Suprapubic skin (tissue), 4 donors: ENCODE data around the gene SPOCD1.

Experiments
- EP300 ChIP-seq: sonication (generic); formaldehyde crosslinking; IDR thresholded peaks from one replicate; pipeline ENCODE4 v1.6.1; 2017; ENCODE audit warnings: antibody characterized with exemption
- POLR2A ChIP-seq, 2 donors: fragments of 450-650 bp; IDR thresholded peaks; one replicate each; pipeline ENCODE4 v1.6.1; 2017; ENCODE audit warnings: antibody characterized with exemption in 2 of 2, mild to moderate bottlenecking in 2 of 2, moderate library complexity in 2 of 2
- POLR2AphosphoS5 ChIP-seq, 3 donors: sonication (generic); formaldehyde crosslinking; IDR thresholded peaks; one replicate each; pipeline ENCODE4 v1.6.1; 2017; ENCODE audit warnings: antibody characterized with exemption in 3 of 3
- TF ChIP-seq, protein P1 (sequence below), 2 donors: fragments of 200-600 bp in 1 of 2; fragments of 450-650 bp in 1 of 2; sonication (generic) in 1 of 2; IDR thresholded peaks; one replicate each; pipeline ENCODE4 v1.5.1; 2016 to 2019; ENCODE audit warnings: antibody characterized with exemption in 2 of 2, mild to moderate bottlenecking in 1 of 2, moderate library complexity in 1 of 2

DNA sequence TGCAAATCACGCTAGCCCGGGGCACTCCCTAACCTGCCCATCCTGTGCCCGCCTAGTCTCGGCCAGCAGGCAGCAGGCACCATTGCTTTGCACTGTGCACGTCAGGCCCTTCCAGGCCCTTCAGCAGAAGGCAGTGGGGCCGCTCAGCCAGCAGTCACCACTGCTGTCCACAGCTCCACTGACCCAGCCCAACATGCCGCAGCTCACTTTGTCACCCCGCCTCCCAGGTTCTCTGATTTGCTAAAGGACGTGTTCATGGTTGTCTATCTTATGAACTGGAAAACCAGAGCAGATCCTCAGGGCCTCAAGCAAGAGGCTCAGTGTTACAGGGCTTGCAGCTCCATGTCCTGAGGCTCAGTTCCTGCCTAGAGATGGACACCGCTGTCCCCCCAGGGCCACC lies 14.2 kb upstream of the SPOCD1 start:
- TF ChIP-seq, protein P1, sequence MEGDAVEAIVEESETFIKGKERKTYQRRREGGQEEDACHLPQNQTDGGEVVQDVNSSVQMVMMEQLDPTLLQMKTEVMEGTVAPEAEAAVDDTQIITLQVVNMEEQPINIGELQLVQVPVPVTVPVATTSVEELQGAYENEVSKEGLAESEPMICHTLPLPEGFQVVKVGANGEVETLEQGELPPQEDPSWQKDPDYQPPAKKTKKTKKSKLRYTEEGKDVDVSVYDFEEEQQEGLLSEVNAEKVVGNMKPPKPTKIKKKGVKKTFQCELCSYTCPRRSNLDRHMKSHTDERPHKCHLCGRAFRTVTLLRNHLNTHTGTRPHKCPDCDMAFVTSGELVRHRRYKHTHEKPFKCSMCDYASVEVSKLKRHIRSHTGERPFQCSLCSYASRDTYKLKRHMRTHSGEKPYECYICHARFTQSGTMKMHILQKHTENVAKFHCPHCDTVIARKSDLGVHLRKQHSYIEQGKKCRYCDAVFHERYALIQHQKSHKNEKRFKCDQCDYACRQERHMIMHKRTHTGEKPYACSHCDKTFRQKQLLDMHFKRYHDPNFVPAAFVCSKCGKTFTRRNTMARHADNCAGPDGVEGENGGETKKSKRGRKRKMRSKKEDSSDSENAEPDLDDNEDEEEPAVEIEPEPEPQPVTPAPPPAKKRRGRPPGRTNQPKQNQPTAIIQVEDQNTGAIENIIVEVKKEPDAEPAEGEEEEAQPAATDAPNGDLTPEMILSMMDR (IDR thresholded peaks at IDR 0.05) = no peak
- TF ChIP-seq POLR2AphosphoS5 (IDR thresholded peaks at IDR 0.05) (no peak), POLR2A (IDR thresholded peaks at IDR 0.05) (no peak), EP300 (no peak)
